Measurements from ENCODE around the gene SERF2.
"Not testable (repeated sequence)": the region's sequence is repeated elsewhere in the genome, so short reads cannot be mapped to it uniquely, and the experiment has no call there.

SERF2 gene

DNA sequence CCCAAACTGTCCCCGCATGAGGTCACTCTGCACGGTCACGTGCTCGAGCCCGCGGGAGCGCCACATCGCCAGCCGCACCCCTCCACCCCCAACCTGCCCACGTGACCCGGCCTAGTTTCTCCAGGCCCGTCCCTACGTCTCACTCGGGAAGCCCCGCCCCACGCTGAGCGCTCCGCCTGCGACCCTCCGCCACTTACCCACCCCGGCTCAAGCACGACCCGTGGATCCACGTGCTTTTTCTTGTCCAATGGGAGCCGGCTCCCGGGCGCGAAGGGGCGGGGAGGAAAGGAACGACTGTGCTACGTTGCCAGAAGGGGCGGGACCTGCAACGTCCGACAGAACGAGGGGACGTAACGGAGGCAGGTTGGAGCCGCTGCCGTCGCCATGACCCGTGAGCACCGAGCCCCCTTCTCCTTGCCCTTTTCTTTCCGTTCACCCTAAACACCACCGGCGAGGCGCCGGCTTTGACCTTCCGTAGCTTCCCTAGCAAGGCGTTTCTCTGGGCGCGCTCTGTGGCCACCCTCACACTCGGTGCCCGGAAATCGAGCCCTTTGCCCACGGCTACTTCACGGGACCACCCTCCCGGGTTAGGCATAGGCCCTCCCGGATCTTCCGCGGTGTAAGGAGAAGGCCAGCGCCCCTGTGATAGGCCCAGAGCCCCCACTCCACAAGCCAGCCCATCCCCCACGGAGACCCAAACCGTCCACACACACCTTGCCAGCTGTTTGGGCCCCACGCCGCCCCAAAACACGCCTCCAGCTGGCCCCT, at the start of gene SERF2:
Gene SERF2 (plus strand): TSS at position 328 of the 768 bp plus-strand sequence. CDS start 57 bp downstream, at position 385.
- peak; percentile 98 for DNase-seq (ENCODE audit: low spot score)

- DNase-seq (ENCODE audit: low spot score), result peak; percentile 97
Measured at GRCh38 chr15:43746245-43746902, 45.7 kb upstream of the SERF2 start, which contains the start of gene PDIA3. TSS of gene PDIA3 (plus strand) at chr15:43746438. CDS start at chr15:43746540, 102 bp downstream.

DNA sequence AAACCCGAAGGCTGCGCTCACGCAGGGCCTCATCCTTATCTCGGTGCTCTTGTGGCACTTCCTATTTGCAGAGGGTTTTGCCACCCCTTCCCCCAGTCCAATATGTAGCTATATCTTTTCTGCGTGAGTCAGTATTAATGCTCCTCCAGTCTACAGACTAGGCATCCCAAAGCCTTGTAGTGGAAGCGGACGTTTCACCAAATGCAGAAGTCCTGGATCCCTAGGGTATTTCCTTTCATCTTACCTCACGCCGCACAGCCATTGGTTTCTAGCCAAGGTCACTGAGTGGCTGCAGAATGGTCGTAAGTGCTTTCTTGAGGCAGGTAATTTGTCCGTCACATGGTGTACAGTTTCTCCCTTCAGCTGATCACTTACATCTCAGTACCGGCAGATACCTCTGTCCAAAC, 45.2 kb upstream of the SERF2 start:
- not testable (repeated sequence) for DNase-seq (ENCODE audit: low spot score)

- DNase-seq (ENCODE audit: low spot score), result peak; percentile 25
Measured at GRCh38 chr15:43748376-43748775, 43.7 kb upstream of the SERF2 start.

DNA sequence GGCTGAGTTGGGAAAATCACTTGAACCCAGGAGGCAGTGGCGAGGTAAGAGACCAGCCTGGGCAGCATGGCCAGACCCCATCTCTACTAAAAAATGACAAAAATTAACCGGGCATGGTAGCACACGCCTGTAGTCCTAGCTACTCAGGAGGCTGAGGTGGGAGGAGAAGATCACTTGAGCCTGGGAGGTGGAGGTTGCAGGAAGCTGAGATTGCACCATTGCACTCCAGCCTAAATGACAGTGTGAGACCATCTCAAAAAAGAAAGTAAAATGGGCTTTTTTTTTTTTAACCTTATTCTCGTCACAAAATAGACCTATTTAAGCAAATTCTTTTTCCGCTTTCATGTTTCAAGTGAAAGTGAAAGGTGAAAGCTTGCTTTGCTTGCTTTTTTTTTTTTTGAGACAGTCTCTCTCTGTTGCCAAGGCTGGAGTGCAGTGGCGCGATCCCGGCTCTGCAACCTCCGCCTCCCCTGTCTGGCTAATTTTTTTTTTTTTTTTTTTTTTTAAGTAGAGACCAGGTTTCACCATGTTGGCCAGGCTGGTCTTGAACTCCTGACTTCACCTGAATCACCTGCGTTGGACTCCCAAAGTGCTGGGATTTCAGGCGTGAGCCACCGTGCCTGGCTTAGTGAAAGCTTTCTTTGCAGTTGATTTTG, 42.3 kb upstream of the SERF2 start:
- no peak for DNase-seq (ENCODE audit: low spot score)

DNA sequence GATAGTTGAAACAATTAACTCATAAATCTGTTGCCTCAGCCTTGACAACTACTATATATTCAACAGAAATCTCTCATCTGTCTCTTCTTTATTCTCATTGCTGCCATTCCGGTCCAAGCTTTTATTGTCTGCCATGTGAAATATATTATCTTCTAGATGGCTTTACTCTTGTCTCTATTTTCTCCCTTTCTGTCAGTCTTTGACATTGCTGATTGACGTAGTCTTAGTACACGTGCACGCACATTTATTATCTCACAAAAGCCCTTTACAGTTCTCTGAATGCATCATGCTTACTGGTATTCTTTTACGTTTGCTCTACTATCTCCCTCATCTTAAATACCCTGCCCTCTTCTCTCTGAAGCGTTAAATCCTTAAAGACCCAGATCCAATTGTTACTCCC, 40.2 kb upstream of the SERF2 start:
- no peak for DNase-seq (ENCODE audit: low spot score)

DNA sequence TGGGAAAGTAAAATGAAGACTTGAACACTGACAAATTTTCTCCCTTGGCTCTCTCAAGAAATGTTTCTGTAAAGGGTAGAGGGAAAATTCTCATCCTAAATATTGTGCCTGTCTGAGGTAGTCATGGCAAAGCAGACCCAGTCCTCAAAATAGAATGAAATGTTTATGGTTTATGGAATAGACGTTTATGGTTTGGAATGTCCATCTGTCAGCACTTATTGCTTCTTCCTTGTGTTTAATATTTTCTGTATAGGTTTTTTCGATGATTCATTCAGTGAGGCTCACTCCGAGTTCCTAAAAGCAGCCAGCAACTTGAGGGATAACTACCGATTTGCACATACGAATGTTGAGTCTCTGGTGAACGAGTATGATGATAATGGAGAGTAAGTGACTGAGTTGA, 29.3 kb upstream of the SERF2 start:
- peak; percentile 33 for DNase-seq (ENCODE audit: low spot score)

GRCh38 chr15:43763819-43764446, 28.2 kb upstream of the SERF2 start:
- DNase-seq (ENCODE audit: low spot score), result no peak

- DNase-seq (ENCODE audit: low spot score), result peak; percentile 67
Measured at GRCh38 chr15:43769584-43770228, 22.4 kb upstream of the SERF2 start.

GRCh38 chr15:43771816-43772215, 20.3 kb upstream of the SERF2 start:
- DNase-seq (ENCODE audit: low spot score), result no peak

GRCh38 chr15:43772624-43773023, 19.5 kb upstream of the SERF2 start:
- DNase-seq (ENCODE audit: low spot score), result no peak

DNA sequence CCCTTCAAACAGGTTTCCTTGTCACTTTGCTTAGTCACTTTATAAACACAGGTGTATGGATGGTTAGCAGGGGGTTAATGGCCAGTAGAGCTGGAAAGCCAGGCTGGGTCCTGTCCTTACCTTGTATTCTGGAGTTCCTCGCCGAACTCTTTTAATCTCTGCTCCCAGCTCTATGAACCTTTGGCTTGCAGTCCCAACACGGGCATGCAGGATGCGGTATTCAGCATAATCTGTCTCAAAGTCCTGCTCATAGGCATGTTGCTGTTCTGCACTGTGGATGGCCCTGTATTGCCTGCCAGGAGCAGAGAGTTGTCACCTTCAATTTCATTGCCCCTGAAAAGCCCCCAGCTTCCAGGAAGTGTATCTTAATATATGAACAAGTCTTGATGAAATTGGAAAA, 18.1 kb upstream of the SERF2 start:
- no peak for DNase-seq (ENCODE audit: low spot score)

GRCh38 chr15:43775411-43775965, 16.6 kb upstream of the SERF2 start:
- no peak for DNase-seq (ENCODE audit: low spot score)

DNA sequence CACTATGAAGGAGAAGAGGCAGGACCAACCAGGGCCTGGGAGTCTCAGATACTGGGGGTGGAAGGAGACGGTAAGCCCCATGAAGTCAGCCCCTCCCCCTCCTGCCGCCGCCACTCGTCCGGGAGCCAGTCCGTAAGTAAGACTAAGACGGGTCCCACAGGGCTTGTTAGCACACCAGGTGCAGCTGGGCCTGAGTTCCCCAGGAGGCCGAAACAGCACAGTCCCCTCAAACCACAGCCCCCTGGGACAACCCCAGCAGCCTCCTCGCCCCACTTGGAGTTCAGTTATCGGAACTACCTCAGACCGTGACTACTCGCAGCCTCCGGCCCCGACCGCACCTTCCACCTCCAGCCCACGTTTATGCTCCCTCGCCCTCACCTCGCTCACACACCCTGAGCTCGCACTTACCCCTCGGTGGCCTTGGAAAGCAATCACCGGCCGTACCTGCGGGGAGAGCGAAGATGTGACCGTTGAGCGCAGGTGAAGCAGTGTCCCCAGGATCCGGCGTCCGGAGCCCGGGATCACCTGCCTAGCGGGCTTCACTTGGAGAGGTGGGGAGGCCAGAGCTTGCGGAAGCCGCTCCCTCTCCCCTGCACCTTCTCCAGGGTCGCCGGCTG, 15.9 kb upstream of the SERF2 start:
- DNase-seq (ENCODE audit: low spot score), result no peak

DNA sequence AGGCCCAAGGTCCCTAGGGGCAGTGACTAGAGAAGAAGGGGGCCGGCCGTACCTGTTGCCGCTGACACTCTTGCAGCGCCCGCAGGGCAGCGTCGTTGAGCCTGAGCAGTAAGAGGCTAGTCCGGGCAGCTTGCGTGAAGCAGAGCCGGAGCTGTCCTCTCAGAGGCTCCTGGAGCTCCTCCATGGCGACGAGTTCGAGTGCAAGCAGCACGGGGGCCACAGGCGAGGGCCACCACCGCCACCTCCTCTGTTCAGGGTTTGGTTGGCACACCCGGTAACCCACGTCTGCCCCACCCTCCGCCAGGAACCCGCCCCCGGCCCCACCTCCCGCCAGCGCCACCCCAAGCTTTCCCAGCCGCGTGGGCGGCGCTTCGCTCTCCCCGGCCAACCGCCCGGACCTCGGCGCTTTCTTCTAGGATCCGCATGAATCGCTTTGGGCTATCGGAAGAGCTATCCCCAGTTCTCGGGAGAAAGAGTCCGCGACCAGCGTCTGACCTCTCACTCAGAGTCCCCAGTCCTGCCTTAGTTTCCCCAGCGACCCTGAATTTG, 15.3 kb upstream of the SERF2 start, which contains the start of gene ELL3:
Gene ELL3 (minus strand): TSS at position 249 of the 549 bp plus-strand sequence. CDS start 65 bp downstream, at position 184.
- DNase-seq (ENCODE audit: low spot score), result peak; percentile 77

GRCh38 chr15:43777267-43777914, 14.7 kb upstream of the SERF2 start:
- DNase-seq (ENCODE audit: low spot score), result peak; percentile 74

GRCh38 chr15:43779016-43779415, 13.1 kb upstream of the SERF2 start:
- DNase-seq (ENCODE audit: low spot score), result no peak

GRCh38 chr15:43789409-43789808, 2.7 kb upstream of the SERF2 start:
- no peak for DNase-seq (ENCODE audit: low spot score)

DNA sequence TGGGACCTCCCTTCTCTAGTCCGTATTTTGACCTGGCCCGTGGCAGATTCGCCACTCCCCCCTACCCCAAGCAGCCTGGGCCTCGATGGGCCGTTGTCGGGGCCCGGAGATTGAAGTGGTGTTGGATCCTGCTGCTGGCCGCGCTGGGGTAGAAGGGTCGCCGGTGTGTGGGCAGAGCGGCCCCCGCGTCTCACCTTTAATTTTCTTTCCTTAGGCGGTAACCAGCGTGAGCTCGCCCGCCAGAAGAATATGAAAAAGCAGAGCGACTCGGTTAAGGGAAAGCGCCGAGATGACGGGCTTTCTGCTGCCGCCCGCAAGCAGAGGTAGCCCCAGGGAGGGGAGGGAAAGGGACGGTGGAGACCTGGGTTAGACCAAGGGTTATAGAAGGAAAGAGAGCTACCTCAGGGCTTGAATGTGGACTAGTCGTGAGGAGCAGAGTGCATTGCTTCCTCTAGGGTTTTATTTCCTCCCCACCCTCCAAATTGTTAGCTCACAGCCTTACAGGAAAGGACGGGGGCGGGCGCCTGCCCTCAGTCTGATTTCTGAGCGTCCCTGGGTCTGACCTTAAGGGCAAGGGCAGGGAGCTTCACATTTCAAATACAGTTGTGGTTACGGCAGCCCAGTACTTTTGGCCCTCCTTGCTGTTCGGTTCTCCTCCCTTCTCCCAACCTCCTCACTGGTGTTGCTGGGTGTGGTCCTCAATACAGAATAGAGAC, 799 bp downstream of the SERF2 start:
- peak; percentile 44 for DNase-seq (ENCODE audit: low spot score)

Data from AG08396 (cell line).